Measurements from ENCODE around the gene OR5B2.

OR5B2 gene

GRCh38 chr11:58465690-58466089, 37.8 kb upstream of the OR5B2 start:
- TF ChIP-seq OSR1 (CRISPR knock-in tag; IDR thresholded peaks at IDR 0.05) (no peak), CREB5 (CRISPR knock-in tag; IDR thresholded peaks at IDR 0.05; ENCODE audit: low read depth) (no peak), GLIS3 (CRISPR knock-in tag; IDR thresholded peaks at IDR 0.05) (no peak), TOX (CRISPR knock-in tag; IDR thresholded peaks at IDR 0.05; ENCODE audit: borderline replicate concordance) (no peak), PPARA (CRISPR knock-in tag; IDR thresholded peaks at IDR 0.05; ENCODE audit: borderline replicate concordance) (no peak)
- ATAC-seq = no peak

DNA sequence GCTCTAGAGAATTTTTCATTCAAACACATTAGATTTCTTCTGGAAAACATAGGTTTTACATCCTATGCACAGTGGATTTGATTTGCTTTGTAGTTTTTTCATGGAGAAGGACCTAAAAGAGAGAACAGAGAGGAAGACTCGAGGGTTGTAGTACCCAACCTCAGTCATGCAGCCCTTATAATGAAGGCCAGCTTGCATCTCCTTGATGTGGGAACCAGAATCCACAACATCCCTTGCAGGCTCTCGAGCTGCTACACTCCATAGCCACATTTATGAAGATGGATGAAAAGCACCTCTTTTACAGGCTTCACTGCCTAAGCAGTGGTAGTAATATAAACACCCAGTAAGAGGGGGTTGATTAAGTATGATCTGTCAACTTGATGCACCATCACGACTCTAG, 23.7 kb upstream of the OR5B2 start:
- no peak for ATAC-seq
- TF ChIP-seq, protein P1, sequence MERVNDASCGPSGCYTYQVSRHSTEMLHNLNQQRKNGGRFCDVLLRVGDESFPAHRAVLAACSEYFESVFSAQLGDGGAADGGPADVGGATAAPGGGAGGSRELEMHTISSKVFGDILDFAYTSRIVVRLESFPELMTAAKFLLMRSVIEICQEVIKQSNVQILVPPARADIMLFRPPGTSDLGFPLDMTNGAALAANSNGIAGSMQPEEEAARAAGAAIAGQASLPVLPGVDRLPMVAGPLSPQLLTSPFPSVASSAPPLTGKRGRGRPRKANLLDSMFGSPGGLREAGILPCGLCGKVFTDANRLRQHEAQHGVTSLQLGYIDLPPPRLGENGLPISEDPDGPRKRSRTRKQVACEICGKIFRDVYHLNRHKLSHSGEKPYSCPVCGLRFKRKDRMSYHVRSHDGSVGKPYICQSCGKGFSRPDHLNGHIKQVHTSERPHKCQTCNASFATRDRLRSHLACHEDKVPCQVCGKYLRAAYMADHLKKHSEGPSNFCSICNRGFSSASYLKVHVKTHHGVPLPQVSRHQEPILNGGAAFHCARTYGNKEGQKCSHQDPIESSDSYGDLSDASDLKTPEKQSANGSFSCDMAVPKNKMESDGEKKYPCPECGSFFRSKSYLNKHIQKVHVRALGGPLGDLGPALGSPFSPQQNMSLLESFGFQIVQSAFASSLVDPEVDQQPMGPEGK (CRISPR knock-in tag; IDR thresholded peaks at IDR 0.05; ENCODE audit: borderline replicate concordance) = no peak
- TF ChIP-seq, protein P2, sequence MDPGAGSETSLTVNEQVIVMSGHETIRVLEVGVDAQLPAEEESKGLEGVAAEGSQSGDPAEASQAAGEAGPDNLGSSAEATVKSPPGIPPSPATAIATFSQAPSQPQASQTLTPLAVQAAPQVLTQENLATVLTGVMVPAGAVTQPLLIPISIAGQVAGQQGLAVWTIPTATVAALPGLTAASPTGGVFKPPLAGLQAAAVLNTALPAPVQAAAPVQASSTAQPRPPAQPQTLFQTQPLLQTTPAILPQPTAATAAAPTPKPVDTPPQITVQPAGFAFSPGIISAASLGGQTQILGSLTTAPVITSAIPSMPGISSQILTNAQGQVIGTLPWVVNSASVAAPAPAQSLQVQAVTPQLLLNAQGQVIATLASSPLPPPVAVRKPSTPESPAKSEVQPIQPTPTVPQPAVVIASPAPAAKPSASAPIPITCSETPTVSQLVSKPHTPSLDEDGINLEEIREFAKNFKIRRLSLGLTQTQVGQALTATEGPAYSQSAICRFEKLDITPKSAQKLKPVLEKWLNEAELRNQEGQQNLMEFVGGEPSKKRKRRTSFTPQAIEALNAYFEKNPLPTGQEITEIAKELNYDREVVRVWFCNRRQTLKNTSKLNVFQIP (CRISPR knock-in tag; IDR thresholded peaks at IDR 0.05; ENCODE audit: borderline replicate concordance, low read depth) = no peak
- TF ChIP-seq ZNF70 (CRISPR knock-in tag; IDR thresholded peaks at IDR 0.05) (no peak), GLIS3 (CRISPR knock-in tag; IDR thresholded peaks at IDR 0.05) (no peak), CSDC2 (CRISPR knock-in tag; IDR thresholded peaks at IDR 0.05) (no peak), TCF4 (CRISPR knock-in tag; IDR thresholded peaks at IDR 0.05; ENCODE audit: borderline replicate concordance) (no peak), TOX (CRISPR knock-in tag; IDR thresholded peaks at IDR 0.05; ENCODE audit: borderline replicate concordance) (no peak), SNAI2 (CRISPR knock-in tag; IDR thresholded peaks at IDR 0.05) (no peak), ARNTL (CRISPR knock-in tag; IDR thresholded peaks at IDR 0.05; ENCODE audit: borderline replicate concordance, low read depth) (no peak)
- TF ChIP-seq, protein P3, sequence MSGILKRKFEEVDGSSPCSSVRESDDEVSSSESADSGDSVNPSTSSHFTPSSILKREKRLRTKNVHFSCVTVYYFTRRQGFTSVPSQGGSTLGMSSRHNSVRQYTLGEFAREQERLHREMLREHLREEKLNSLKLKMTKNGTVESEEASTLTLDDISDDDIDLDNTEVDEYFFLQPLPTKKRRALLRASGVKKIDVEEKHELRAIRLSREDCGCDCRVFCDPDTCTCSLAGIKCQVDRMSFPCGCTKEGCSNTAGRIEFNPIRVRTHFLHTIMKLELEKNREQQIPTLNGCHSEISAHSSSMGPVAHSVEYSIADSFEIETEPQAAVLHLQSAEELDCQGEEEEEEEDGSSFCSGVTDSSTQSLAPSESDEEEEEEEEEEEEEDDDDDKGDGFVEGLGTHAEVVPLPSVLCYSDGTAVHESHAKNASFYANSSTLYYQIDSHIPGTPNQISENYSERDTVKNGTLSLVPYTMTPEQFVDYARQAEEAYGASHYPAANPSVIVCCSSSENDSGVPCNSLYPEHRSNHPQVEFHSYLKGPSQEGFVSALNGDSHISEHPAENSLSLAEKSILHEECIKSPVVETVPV (CRISPR knock-in tag; IDR thresholded peaks at IDR 0.05) = no peak

GRCh38 chr11:58446294-58446693, 18.4 kb upstream of the OR5B2 start:
- TF ChIP-seq ZNF70 (CRISPR knock-in tag; IDR thresholded peaks at IDR 0.05) = no peak
- no peak for TF ChIP-seq SNAI2 (CRISPR knock-in tag; IDR thresholded peaks at IDR 0.05)
- TF ChIP-seq, protein P4, sequence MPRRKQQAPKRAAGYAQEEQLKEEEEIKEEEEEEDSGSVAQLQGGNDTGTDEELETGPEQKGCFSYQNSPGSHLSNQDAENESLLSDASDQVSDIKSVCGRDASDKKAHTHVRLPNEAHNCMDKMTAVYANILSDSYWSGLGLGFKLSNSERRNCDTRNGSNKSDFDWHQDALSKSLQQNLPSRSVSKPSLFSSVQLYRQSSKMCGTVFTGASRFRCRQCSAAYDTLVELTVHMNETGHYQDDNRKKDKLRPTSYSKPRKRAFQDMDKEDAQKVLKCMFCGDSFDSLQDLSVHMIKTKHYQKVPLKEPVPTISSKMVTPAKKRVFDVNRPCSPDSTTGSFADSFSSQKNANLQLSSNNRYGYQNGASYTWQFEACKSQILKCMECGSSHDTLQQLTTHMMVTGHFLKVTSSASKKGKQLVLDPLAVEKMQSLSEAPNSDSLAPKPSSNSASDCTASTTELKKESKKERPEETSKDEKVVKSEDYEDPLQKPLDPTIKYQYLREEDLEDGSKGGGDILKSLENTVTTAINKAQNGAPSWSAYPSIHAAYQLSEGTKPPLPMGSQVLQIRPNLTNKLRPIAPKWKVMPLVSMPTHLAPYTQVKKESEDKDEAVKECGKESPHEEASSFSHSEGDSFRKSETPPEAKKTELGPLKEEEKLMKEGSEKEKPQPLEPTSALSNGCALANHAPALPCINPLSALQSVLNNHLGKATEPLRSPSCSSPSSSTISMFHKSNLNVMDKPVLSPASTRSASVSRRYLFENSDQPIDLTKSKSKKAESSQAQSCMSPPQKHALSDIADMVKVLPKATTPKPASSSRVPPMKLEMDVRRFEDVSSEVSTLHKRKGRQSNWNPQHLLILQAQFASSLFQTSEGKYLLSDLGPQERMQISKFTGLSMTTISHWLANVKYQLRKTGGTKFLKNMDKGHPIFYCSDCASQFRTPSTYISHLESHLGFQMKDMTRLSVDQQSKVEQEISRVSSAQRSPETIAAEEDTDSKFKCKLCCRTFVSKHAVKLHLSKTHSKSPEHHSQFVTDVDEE (CRISPR knock-in tag; IDR thresholded peaks at IDR 0.05) = no peak
- TF ChIP-seq ISL1 (CRISPR knock-in tag; IDR thresholded peaks at IDR 0.05) = no peak
- TF ChIP-seq PPARA (CRISPR knock-in tag; IDR thresholded peaks at IDR 0.05; ENCODE audit: borderline replicate concordance) = no peak
- TF ChIP-seq, protein P2 (CRISPR knock-in tag; IDR thresholded peaks at IDR 0.05; ENCODE audit: borderline replicate concordance, low read depth) = no peak
- no peak for TF ChIP-seq CSDC2 (CRISPR knock-in tag; IDR thresholded peaks at IDR 0.05)
- ATAC-seq = no peak

- ATAC-seq = no peak
- TF ChIP-seq RARB (CRISPR knock-in tag; IDR thresholded peaks at IDR 0.05) = no peak
- no peak for TF ChIP-seq TCF4 (CRISPR knock-in tag; IDR thresholded peaks at IDR 0.05; ENCODE audit: borderline replicate concordance)
- TF ChIP-seq CSDC2 (CRISPR knock-in tag; IDR thresholded peaks at IDR 0.05) = no peak
- TF ChIP-seq PPARA (CRISPR knock-in tag; IDR thresholded peaks at IDR 0.05; ENCODE audit: borderline replicate concordance) = no peak
- no peak for TF ChIP-seq BACH2 (CRISPR knock-in tag; IDR thresholded peaks at IDR 0.05; ENCODE audit: borderline replicate concordance)
- TF ChIP-seq GLIS3 (CRISPR knock-in tag; IDR thresholded peaks at IDR 0.05) = no peak
- no peak for TF ChIP-seq SNAI2 (CRISPR knock-in tag; IDR thresholded peaks at IDR 0.05)
- TF ChIP-seq ZC3H10 (CRISPR knock-in tag; IDR thresholded peaks at IDR 0.05) = no peak
- TF ChIP-seq, protein P4 (CRISPR knock-in tag; IDR thresholded peaks at IDR 0.05) = no peak
- no peak for TF ChIP-seq ZNF565 (CRISPR knock-in tag; conservative IDR thresholded peaks at IDR 0.05; ENCODE audit: low read depth)
- TF ChIP-seq OSR1 (CRISPR knock-in tag; IDR thresholded peaks at IDR 0.05) = no peak
- no peak for TF ChIP-seq ZNF8 (CRISPR knock-in tag; IDR thresholded peaks at IDR 0.05)
- TF ChIP-seq ZNF70 (CRISPR knock-in tag; IDR thresholded peaks at IDR 0.05) = no peak
Measured at GRCh38 chr11:58444300-58444699, 16.4 kb upstream of the OR5B2 start.
